K562 (cell line): ENCODE measurements around the gene TARM1. TPM values are rescaled to one million over a fixed set of nuclear protein-coding genes. Genes with fewer than 3 reads are reported as not detected.

Experiments
- ATAC-seq: fragments of 200-7000 bp; cut with Tn5 transposase; 3 replicates; pipeline ENCODE4 v1.9.1; 2020; ENCODE audit warnings: moderate library complexity
- BruUV-seq: library from RNA; stranded (reverse); fragments of 400-500 nt; replicated peaks from 2 replicates; lab custom pipeline; 2021; lab: Mats Ljungman, UMichigan
- CTCF ChIA-PET: fragments of 300-600 bp; formaldehyde crosslinking; extraction: SDS; loops from one replicate; lab custom pipeline; 2021; ENCODE audit warnings: low intra/inter-chr PET ratio; lab: Yijun Ruan, JAX
- POLR2A ChIA-PET: fragments of 300-600, 350-650 bp; sonication (Branson Sonifier 250); formaldehyde crosslinking; extraction: SDS; loops from one replicate; lab custom pipeline; 2021; ENCODE audit warnings: antibody characterized with exemption, inconsistent platforms; lab: Yijun Ruan, JAX
- DNase-seq, 4 experiments: peaks; one replicate each; pipeline versions ENCODE4 v3.0.0 to v3.0.0-alpha.2; 2011 to 2018; ENCODE audit warnings: low spot score in 3 of 4, mixed read lengths in 3 of 4; ENCODE audit errors: extremely low read depth in 1 of 4
- FAIRE-seq: peaks from 2 replicates; lab custom pipeline; 2011; peaks lifted over from hg19 to GRCh38; lab: Jason Lieb, UNC
- H2AFZ ChIP-seq: 2 replicates; pipeline ENCODE4 v1.6.0; 2011; ENCODE audit warnings: low read depth, low read length, control low read depth, inconsistent platforms
- H3K27ac ChIP-seq: fragments of 200-600 bp; 3 replicates; pipeline ENCODE4 v1.8.0; 2011; ENCODE audit warnings: low read depth, mild to moderate bottlenecking, control low read depth, inconsistent platforms, low read length, moderate library complexity, mixed read lengths; ENCODE audit errors: extremely low read depth
- H3K27me3 ChIP-seq, 2 experiments: fragments of 300-600 bp in 1 of 2; 2 replicates in 1 of 2; 3 replicates in 1 of 2; pipeline versions ENCODE4 v1.6.0 to v1.8.0; 2011; ENCODE audit warnings: inconsistent platforms in 2 of 2, low read length in 2 of 2, mild to moderate bottlenecking in 1 of 2, mixed read lengths in 1 of 2, moderate library complexity in 1 of 2; ENCODE audit not compliant: control insufficient read depth in 2 of 2, insufficient read depth in 2 of 2
- H3K36me3 ChIP-seq: fragments of 300-600 bp; 3 replicates; pipeline ENCODE4 v1.8.0; 2011; ENCODE audit warnings: mild to moderate bottlenecking, low read length, inconsistent platforms; ENCODE audit not compliant: control insufficient read depth, insufficient read depth
- H3K4me1 ChIP-seq, 2 experiments: fragments of 200-600 bp in 1 of 2; replicated peaks in 1 of 2; 2 replicates in 1 of 2; 3 replicates in 1 of 2; pipeline versions ENCODE4 v1.5.1 to v1.8.0; 2011; ENCODE audit warnings: inconsistent platforms in 2 of 2, low read length in 2 of 2, mild to moderate bottlenecking in 1 of 2, mixed read lengths in 1 of 2, moderate library complexity in 1 of 2; ENCODE audit not compliant: control insufficient read depth in 2 of 2, insufficient read depth in 2 of 2
- H3K4me2 ChIP-seq: 2 replicates; pipeline ENCODE4 v1.6.1; 2011; ENCODE audit warnings: low read length, control low read depth, inconsistent platforms, mixed read lengths; ENCODE audit not compliant: insufficient read depth
- H3K4me3 ChIP-seq: fragments of 200-600 bp; sonication (generic), shearing (Covaris generic); 2 replicates; pipeline ENCODE4 v1.5.1; 2016; ENCODE audit warnings: control low read depth, inconsistent platforms
- H3K79me2 ChIP-seq: fragments of 200-600 bp; 3 replicates; pipeline ENCODE4 v1.8.0; 2011; ENCODE audit warnings: low read length, inconsistent platforms; ENCODE audit not compliant: control insufficient read depth, insufficient read depth
- H3K9ac ChIP-seq, 2 experiments: 2 replicates each; pipeline versions ENCODE4 v1.6.0 to v1.6.1; 2011; ENCODE audit warnings: low read depth in 2 of 2, low read length in 2 of 2, control low read depth in 1 of 2, inconsistent platforms in 1 of 2, mild to moderate bottlenecking in 1 of 2, mixed read lengths in 1 of 2; ENCODE audit not compliant: insufficient read depth in 1 of 2
- H3K9me1 ChIP-seq: one replicate; pipeline ENCODE4 v1.6.0; 2011; ENCODE audit warnings: inconsistent platforms, mild to moderate bottlenecking, low read length, moderate library complexity; ENCODE audit not compliant: control insufficient read depth, insufficient read depth
- H3K9me3 ChIP-seq: replicated peaks from 2 replicates; pipeline ENCODE4 v1.5.1; 2011; ENCODE audit warnings: low read depth, low read length, inconsistent platforms; ENCODE audit not compliant: control insufficient read depth, insufficient read depth
- H4K20me1 ChIP-seq: replicated peaks from 2 replicates; pipeline ENCODE4 v1.6.1; 2011; ENCODE audit warnings: low read length, inconsistent platforms, mixed read lengths; ENCODE audit not compliant: control insufficient read depth, insufficient read depth
- BCLAF1 ChIP-seq, 2 experiments: fragments of 450-650 bp in 1 of 2; IDR thresholded peaks; 2 replicates each; pipeline ENCODE4 v1.6.1; 2011 to 2017; ENCODE audit warnings: low read depth in 2 of 2, antibody characterized with exemption in 1 of 2, borderline replicate concordance in 1 of 2, low read length in 1 of 2, mild to moderate bottlenecking in 1 of 2, mixed read lengths in 1 of 2; ENCODE audit not compliant: control insufficient read depth in 1 of 2
- CREB3 ChIP-seq: fragments of 450-650 bp; conservative IDR thresholded peaks from 2 replicates; pipeline ENCODE4 v1.6.1; 2016; ENCODE audit warnings: missing genetic modification characterization, low read depth, mild to moderate bottlenecking, missing compliant biosample characterization, moderate library complexity
- ESRRB ChIP-seq: fragments of 250-450 bp; sonication (Bioruptor Pico); IDR thresholded peaks from 2 replicates; pipeline ENCODE4 v1.5.0; 2020; ENCODE audit warnings: mild to moderate bottlenecking, moderate library complexity, borderline replicate concordance
- KDM4B ChIP-seq, 2 experiments: fragments of 450-650 bp in 1 of 2; sonication (generic) in 1 of 2; IDR thresholded peaks; 2 replicates each; pipeline ENCODE4 v1.6.1; 2016 to 2017; ENCODE audit warnings: borderline replicate concordance in 2 of 2, antibody characterized with exemption in 1 of 2, low read depth in 1 of 2, mild to moderate bottlenecking in 1 of 2
- NCOR1 ChIP-seq: fragments of 450-650 bp; IDR thresholded peaks from 2 replicates; pipeline ENCODE4 v1.6.1; 2016; ENCODE audit warnings: mild to moderate bottlenecking, moderate library complexity
- PCBP1 ChIP-seq: fragments of 200-400 bp; formaldehyde crosslinking; IDR thresholded peaks from 2 replicates; pipeline ENCODE4 v1.6.1; 2018; ENCODE audit warnings: mild to moderate bottlenecking, low read depth, low read length; ENCODE audit not compliant: poor library complexity, severe bottlenecking
- RBM22 ChIP-seq: fragments of 200-400 bp; formaldehyde crosslinking; IDR thresholded peaks from 2 replicates; pipeline ENCODE4 v1.6.1; 2018; ENCODE audit warnings: low read length, low read depth; ENCODE audit not compliant: poor library complexity, severe bottlenecking
- RFX7 ChIP-seq: fragments of 250-450 bp; sonication (Bioruptor Pico); IDR thresholded peaks from 2 replicates; pipeline ENCODE4 v1.5.1; 2021; ENCODE audit warnings: mild to moderate bottlenecking
- SAFB ChIP-seq: fragments of 200-400 bp; formaldehyde crosslinking; IDR thresholded peaks from 2 replicates; pipeline ENCODE4 v1.6.1; 2017; ENCODE audit warnings: low read depth, low read length, borderline replicate concordance
- STAT6 ChIP-seq: sonication (generic); formaldehyde crosslinking; IDR thresholded peaks from 2 replicates; pipeline ENCODE4 v1.8.1; 2023; ENCODE audit warnings: mild to moderate bottlenecking, missing genetic modification reagents
- TEAD1 ChIP-seq, 2 experiments: fragments of 450-650 bp in 1 of 2; sonication (generic) in 1 of 2; formaldehyde crosslinking; IDR thresholded peaks; 2 replicates each; pipeline versions ENCODE4 v1.4.0 to v1.8.0; 2020 to 2022; ENCODE audit warnings: mild to moderate bottlenecking in 2 of 2, missing genetic modification reagents in 1 of 2
- ZFP1 ChIP-seq: fragments of 450-650 bp; formaldehyde crosslinking; IDR thresholded peaks from 2 replicates; pipeline ENCODE4 v1.4.0; 2020; ENCODE audit warnings: mild to moderate bottlenecking, mixed read lengths
- ZNF347 ChIP-seq: fragments of 450-650 bp; formaldehyde crosslinking; IDR thresholded peaks from 2 replicates; pipeline ENCODE4 v1.4.0; 2020; ENCODE audit warnings: low read depth, mild to moderate bottlenecking, moderate library complexity
- WGBS: fragments of 100-300 bp; shearing (Covaris generic); methylation state at CpG from one replicate; pipeline ENCODE4 v1.1.6; 2016; ENCODE audit warnings: low coverage, mixed read lengths; ENCODE audit not compliant: insufficient coverage; ENCODE audit errors: missing lambda C conversion rate; 5-methylcytosine and 5-hydroxymethylcytosine counted together
- in situ Hi-C: fragments of 300-500 bp; cut with MboI; formaldehyde crosslinking; loops from 4 replicates; pipeline ENCODE4 v1.15.0; 2018; ENCODE audit warnings: inconsistent platforms, mixed read lengths
- intact Hi-C: fragments of 100-400 bp; cut with micrococcal nuclease; formaldehyde crosslinking; loops from 2 replicates; pipeline ENCODE4 v1.14.2; 2022
- polyA plus RNA-seq, 8 experiments: library from polyadenylated mRNA; depleted of rRNA in 4 of 8; stranded (reverse) in 5 of 8; unstranded in 3 of 8; fragments of >200 nt; fragmentation: Nextera tagmentation in 2 of 8; fragmentation: Illumina TruSeq in 1 of 8; extraction: Ambion mirVana in 2 of 8; extraction: Trizol in 1 of 8; gene quantifications; 2 replicates each; pipeline versions ENCODE4 v1.2.1 to v1.2.3, GENCODE V29; 2011 to 2014; ENCODE audit warnings: inconsistent platforms in 1 of 8, missing spikeins in 1 of 8
- total RNA-seq, 7 experiments: library from RNA; depleted of rRNA in 6 of 7; stranded (reverse); fragments of >200 nt in 6 of 7; fragmentation: Illumina TruSeq in 2 of 7; extraction: Trizol in 2 of 7; gene quantifications; 2 replicates each; pipeline versions ENCODE4 v1.2.1 to v1.2.3, GENCODE V29; 2011 to 2021; ENCODE audit warnings: low replicate concordance in 1 of 7

Gene TARM1
- total and polyA plus RNA-seq, 9 of the 15 experiments (the other 6 are each of a cell fraction or from before 2014, with no cell fraction given): not detected

GRCh38 chr19:54062643-54063042 lies 18.5 kb downstream of the TARM1 start:
- Histone ChIP-seq H4K20me1 (no peaks in the 10 kb centered on the region), H3K9me1 (no peaks in the 10 kb centered on the region), H3K27ac (no peak overlapping the region), H3K79me2 (no peaks in the 10 kb centered on the region), H3K9ac (no peak overlapping the region), H3K9me3 (no peaks in the 10 kb centered on the region), H3K4me2 (no peak overlapping the region), H3K27me3 (peaks cover 33 to 71% of the 10 kb centered on the region in 2 experiments), H3K4me1 (no peaks in the 10 kb centered on the region; a peak in 1 of 5 replicates), H3K36me3 (no peaks in the 10 kb centered on the region), H2AFZ (no peak overlapping the region), H3K4me3 (no peak overlapping the region)
- no TSS peak for BruUV-seq
- CTCF ChIA-PET: no interaction called here
- POLR2A ChIA-PET: interaction anchor here (0.6 kb wide), 1 partner anchor 57 kb away, joined by 3 read pairs; no protein-coding TSS in a partner anchor
- DNase-seq: peak in 2 of 4 experiments; percentile 4 to 5
- in situ Hi-C loops: no loop called here
- no peak for FAIRE-seq
- ATAC-seq: no peak
- 1% methylated on average over 9 of the region's 9 CpGs for WGBS
- intact Hi-C loops: no loop called here
- no peak for TF ChIP-seq CREB3 (tag)
- no peak for TF ChIP-seq PCBP1
- TF ChIP-seq STAT6 (CRISPR knock-in tag): no peak
- no peak for TF ChIP-seq ESRRB (CRISPR knock-in tag)
- TF ChIP-seq BCLAF1 (IDR thresholded peaks at IDR 0.05; ENCODE audit: borderline replicate concordance in 1 of 2, control insufficient read depth in 1 of 2, low read depth in 2 of 2, low read length in 1 of 2): no peak
- TF ChIP-seq KDM4B (IDR thresholded peaks at IDR 0.05; ENCODE audit: borderline replicate concordance in 2 of 2, low read depth in 1 of 2): no peak
- no peak for TF ChIP-seq ZNF347 (CRISPR knock-in tag)
- no peak for TF ChIP-seq SAFB
- TF ChIP-seq ZFP1 (CRISPR knock-in tag): no peak
- no peak for TF ChIP-seq RBM22
- TF ChIP-seq NCOR1: no peak
- TF ChIP-seq RFX7 (CRISPR knock-in tag): no peak
- TF ChIP-seq TEAD1 (CRISPR knock-in tag; IDR thresholded peaks at IDR 0.05): no peak
